Astrocyte of the spinal cord (primary cell): ENCODE measurements around the gene ATP8B1.
A peak's percentile ranks its signal among the peaks of the same experiment; 100 is the strongest.
"Not testable (repeated sequence)": the region's sequence is repeated elsewhere in the genome, so short reads cannot be mapped to it uniquely, and the experiment has no call there.

Experiments used
- DNase-seq: peaks from one replicate; pipeline ENCODE4 v3.0.0; 2011; ENCODE audit warnings: low read depth, low spot score
- H3K4me3 ChIP-seq: 2 replicates; pipeline ENCODE4 v1.5.1; 2011; ENCODE audit warnings: low read depth, mild to moderate bottlenecking, low read length, moderate library complexity
- in situ Hi-C: cut with HindIII; loops from 2 replicates; pipeline ENCODE4 v1.10.0; 2017; ENCODE audit warnings: low sequenced_read_pairs
- TF ChIP-seq, protein P1 (sequence below): IDR thresholded peaks from 2 replicates; pipeline ENCODE4 v1.5.1; 2012; ENCODE audit warnings: low read depth, mild to moderate bottlenecking, low read length, inconsistent platforms

ATP8B1 gene

DNA sequence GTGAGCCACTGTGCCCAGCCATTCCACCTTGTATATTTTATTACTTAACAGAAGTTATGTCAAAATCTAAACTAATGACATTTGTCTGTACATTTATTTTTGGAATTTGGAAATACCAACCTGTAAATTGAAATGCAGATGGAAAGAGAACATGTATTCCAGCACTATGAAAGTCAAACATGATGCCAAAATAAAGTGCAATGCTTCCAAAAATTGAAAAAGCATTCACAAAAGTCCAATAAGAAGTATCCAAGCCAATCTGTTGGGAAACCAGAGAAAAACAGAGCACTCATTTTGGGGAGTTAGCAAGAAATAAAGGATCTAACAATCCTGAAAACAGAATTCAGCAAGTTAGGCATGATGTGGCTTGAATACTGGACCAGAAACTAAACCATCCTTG is 151.2 kb downstream of the ATP8B1 start:
- H3K4me3 ChIP-seq = no peak overlapping the region
- no peak for DNase-seq
- TF ChIP-seq, protein P1, sequence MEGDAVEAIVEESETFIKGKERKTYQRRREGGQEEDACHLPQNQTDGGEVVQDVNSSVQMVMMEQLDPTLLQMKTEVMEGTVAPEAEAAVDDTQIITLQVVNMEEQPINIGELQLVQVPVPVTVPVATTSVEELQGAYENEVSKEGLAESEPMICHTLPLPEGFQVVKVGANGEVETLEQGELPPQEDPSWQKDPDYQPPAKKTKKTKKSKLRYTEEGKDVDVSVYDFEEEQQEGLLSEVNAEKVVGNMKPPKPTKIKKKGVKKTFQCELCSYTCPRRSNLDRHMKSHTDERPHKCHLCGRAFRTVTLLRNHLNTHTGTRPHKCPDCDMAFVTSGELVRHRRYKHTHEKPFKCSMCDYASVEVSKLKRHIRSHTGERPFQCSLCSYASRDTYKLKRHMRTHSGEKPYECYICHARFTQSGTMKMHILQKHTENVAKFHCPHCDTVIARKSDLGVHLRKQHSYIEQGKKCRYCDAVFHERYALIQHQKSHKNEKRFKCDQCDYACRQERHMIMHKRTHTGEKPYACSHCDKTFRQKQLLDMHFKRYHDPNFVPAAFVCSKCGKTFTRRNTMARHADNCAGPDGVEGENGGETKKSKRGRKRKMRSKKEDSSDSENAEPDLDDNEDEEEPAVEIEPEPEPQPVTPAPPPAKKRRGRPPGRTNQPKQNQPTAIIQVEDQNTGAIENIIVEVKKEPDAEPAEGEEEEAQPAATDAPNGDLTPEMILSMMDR = no peak
- in situ Hi-C loops = no loop called here

DNA sequence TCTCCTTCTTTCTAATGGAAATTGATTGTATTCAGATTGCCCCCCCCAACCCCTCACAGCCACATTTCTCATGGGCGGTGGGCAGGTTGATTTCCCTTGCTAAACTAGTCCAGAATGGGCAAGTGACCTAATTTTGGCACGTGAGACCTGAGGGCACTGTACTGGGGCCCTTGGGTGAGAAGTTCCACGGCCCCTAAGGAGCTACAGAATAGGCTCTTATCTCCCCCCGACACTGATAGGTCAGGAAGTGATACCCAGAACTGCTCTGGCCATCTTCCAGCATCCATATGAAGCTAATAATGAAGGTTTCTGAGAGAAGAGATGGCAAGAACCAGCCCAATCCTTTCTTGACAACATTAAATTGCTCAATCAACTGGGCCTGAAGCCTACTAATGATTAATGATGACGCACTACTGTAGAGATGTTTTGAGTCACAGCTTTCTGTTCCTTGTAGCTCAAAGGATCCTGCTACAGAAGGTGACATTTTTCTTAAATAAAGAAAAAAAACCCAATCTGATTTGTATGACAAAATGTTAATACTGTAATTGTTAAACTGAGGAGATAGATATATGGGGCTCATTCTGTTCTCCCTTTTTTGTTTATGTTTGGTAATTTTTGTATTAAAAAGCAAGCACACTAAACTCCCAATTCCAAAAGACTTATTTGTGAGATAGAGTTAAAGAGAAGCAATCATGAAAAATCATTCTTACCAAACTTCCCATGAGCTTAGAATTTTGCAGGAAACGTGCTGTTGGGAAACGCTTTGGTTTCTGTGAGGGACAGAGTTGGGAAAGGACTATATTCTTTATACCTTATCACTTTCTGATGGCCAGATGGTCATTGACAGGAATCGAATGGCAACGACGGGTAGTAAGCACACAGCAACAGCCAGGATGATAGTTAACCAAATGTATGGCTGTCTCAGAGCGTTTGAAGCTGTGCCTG is 153.3 kb downstream of the ATP8B1 start:
- in situ Hi-C loops = no loop called here
- TF ChIP-seq, protein P1 = no peak
- peak; percentile 51 for DNase-seq
- H3K4me3 ChIP-seq = no peak overlapping the region

DNA sequence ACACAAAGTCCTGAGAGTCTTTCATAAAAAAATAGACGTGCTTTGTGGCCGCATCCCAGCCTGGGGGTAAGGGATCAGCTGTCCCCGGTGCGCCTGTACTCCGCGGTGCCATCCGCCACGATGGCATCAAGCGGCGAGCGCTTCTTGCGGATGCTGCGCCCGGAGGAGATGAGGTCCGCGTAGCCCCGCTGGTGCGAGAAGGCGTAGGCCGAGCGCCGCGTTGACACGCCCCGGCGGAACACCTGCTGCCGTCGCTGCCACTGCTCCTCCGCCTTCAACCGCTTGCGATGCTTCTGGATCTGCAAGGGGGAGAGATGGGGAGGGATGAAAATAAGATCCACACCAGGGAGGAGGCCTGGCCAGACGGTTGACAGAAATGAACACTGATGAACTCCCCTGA is 154.7 kb downstream of the ATP8B1 start:
- TF ChIP-seq, protein P1 = no peak
- DNase-seq = no peak
- H3K4me3 ChIP-seq = no peak overlapping the region
- in situ Hi-C loops = no loop called here

DNA sequence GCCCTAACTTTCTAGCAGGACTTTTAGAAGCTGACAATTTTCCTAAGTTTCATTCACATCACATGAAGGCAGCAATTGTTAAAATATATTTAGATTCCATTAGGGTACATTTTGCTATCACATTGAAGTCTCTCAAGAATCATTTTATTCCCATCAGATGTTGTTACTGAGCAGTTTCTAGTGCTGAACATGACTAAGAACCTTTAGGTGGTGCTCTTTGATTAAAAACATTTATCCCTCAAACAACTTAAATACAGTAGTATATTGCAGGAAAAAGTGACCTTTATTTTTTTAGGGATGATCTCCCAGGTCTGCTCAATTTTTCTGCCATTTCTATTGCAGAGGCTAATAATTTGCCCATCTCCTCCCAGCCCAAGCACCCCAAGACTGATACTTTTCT is 158.6 kb downstream of the ATP8B1 start:
- TF ChIP-seq, protein P1 = no peak
- DNase-seq = peak; percentile 44
- in situ Hi-C loops = no loop called here
- H3K4me3 ChIP-seq = no peak overlapping the region

DNA sequence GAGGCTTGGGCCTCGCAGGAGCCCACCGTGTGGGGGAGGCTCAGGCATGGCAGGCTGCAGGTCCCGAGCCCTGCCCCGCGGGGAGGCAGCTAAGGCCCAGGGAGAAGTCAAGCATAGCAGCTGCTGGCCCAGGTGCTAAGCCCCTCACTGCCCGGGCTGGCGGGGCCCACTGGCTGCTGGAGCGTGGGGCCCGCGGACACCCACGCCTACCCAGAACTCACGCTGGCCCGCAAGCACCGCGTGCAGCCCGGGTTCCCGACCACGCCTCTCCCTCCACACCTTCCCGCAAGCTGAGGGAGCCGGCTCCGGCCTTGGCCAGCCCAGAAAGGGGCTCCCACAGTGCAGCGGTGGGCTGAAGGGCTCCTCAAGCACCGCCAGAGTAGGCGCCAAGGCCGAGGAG is 159.4 kb downstream of the ATP8B1 start:
- H3K4me3 ChIP-seq, DNase-seq, in situ Hi-C loops: not testable (repeated sequence)

DNA sequence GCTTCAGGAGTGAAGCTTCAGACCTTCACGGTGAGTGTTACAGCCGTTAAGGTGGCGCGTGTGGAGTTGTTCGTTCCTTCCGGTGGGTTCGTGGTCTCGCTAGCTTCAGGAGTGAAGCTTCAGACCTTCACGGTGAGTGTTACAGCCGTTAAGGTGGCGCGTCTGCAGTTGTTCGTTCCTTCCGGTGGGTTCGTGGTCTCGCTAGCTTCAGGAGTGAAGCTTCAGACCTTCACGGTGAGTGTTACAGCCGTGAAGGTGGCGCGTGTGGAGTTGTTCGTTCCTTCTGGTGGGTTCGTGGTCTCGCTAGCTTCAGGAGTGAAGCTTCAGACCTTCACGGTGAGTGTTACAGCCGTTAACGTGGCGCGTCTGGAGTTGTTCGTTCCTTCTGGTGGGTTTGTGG is 160.7 kb downstream of the ATP8B1 start:
- DNase-seq, in situ Hi-C loops, H3K4me3 ChIP-seq: not testable (repeated sequence)

DNA sequence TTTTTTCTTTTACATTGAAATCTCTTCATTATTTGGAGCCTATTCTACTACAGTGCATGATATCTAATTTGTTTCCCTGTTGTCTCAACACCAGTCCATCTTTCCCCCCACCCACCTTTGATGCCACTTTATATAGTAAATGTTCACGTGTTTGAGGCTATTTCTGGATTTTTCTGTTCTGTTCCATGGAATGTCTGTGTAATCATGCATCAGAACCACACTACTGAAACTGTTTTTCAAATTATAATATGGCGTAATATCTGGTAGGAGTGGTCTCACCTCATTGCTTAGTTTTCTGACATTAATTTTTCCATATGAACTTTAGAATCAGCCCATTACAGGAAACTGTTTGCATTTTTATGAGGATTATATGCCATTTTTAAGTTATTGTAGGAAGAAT is 162.4 kb downstream of the ATP8B1 start:
- in situ Hi-C loops = no loop called here
- no peak overlapping the region for H3K4me3 ChIP-seq
- TF ChIP-seq, protein P1 = no peak
- no peak for DNase-seq
